Astrocyte of the cerebellum (primary cell): ENCODE data around the gene PALLD.

Experiments used
- DNase-seq: peaks from one replicate; pipeline ENCODE4 v3.0.0-alpha.2; 2011; ENCODE audit warnings: low read depth
- H3K4me3 ChIP-seq: 2 replicates; pipeline ENCODE4 v1.5.1; 2011; ENCODE audit warnings: mild to moderate bottlenecking, low read depth, low read length, moderate library complexity
- CTCF ChIP-seq: IDR thresholded peaks from 2 replicates; pipeline ENCODE4 v1.5.1; 2012; ENCODE audit warnings: low read length, low read depth, moderate library complexity, mild to moderate bottlenecking; ENCODE audit errors: missing control alignments
- in situ Hi-C: cut with HindIII; loops from 2 replicates; pipeline ENCODE4 v1.10.0; 2017; ENCODE audit warnings: low sequenced_read_pairs

Gene PALLD

GRCh38 chr4:168636040-168636439 lies 139.2 kb downstream of the PALLD start:
- in situ Hi-C loops = loop anchor here (5.0 kb wide), 1 partner anchor 51 kb away; no protein-coding TSS in a partner anchor
- no peak for DNase-seq
- no peak for TF ChIP-seq CTCF
- H3K4me3 ChIP-seq = no peak overlapping the region

GRCh38 chr4:168636506-168637196 lies 139.8 kb downstream of the PALLD start:
- in situ Hi-C loops = loop anchor here (5.0 kb wide), 1 partner anchor 51 kb away; no protein-coding TSS in a partner anchor
- no peak for DNase-seq
- no peak overlapping the region for H3K4me3 ChIP-seq
- no peak for TF ChIP-seq CTCF

GRCh38 chr4:168637872-168638756 lies 141.3 kb downstream of the PALLD start:
- in situ Hi-C loops = loop anchor here (5.0 kb wide), 1 partner anchor 49 kb away; no protein-coding TSS in a partner anchor
- no peak for DNase-seq
- no peak for TF ChIP-seq CTCF
- no peak overlapping the region for H3K4me3 ChIP-seq

GRCh38 chr4:168639914-168640313 lies 143.1 kb downstream of the PALLD start:
- no peak overlapping the region for H3K4me3 ChIP-seq
- TF ChIP-seq CTCF = no peak
- in situ Hi-C loops = loop anchor here (5.0 kb wide), 1 partner anchor 47 kb away; no protein-coding TSS in a partner anchor
- DNase-seq = no peak

- no peak for TF ChIP-seq CTCF
- H3K4me3 ChIP-seq = no peak overlapping the region
- in situ Hi-C loops = no loop called here
- no peak for DNase-seq
These were observed 144.9 kb downstream of the PALLD start for GRCh38 chr4:168641811-168642140.

- in situ Hi-C loops = no loop called here
- TF ChIP-seq CTCF = no peak
- no peak overlapping the region for H3K4me3 ChIP-seq
- DNase-seq = no peak
These were observed 145.7 kb downstream of the PALLD start for GRCh38 chr4:168642591-168642990.
